ENCODE measurements around the gene JMJD1C.

DNA sequence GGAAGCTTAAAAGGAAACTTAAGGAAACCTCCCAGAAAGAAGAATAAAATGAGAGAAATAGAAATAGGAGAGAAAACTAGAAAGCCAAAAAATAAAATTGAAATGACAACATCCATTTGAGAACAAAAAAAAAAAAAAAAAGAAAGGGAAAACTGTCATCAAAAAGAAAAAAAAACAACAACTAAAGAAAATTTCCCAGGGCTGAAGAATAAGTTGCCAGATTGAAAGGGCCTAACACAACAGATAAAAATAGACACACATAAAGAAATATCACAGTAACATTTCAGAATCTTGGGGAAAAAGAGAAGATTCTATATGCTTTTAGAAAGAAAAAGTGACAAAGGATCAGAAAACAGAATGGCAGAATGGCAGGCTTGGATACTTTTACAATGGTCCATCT is 157.1 kb downstream of the JMJD1C start:
- TF ChIP-seq CTCF (IDR thresholded peaks at IDR 0.05): no peak
- TF ChIP-seq POLR2A (IDR thresholded peaks at IDR 0.05): no peak
